GM12878 (cell line): ENCODE results near the gene FAM107A. TPM values are rescaled to one million over a fixed set of nuclear protein-coding genes. Genes with fewer than 3 reads are reported as not detected.

ENCODE experiments used
- BCLAF1 ChIP-seq: fragments of 450-650 bp; IDR thresholded peaks from 2 replicates; pipeline ENCODE4 v1.6.1; 2017; ENCODE audit warnings: antibody characterized with exemption, mild to moderate bottlenecking, moderate library complexity
- BHLHE40 ChIP-seq, 2 experiments: fragments of 450-650 bp in 1 of 2; IDR thresholded peaks; 2 replicates each; pipeline ENCODE4 v1.6.1; 2011 to 2017; ENCODE audit warnings: low read depth in 2 of 2, borderline replicate concordance in 1 of 2, improper control_type of control experiment in 1 of 2, low read length in 1 of 2, mild to moderate bottlenecking in 1 of 2
- FOXK2 ChIP-seq: fragments of 450-650 bp; IDR thresholded peaks from 2 replicates; pipeline ENCODE4 v1.6.1; 2017; ENCODE audit warnings: mild to moderate bottlenecking, moderate library complexity
- IRF5 ChIP-seq: fragments of 450-650 bp; IDR thresholded peaks from 2 replicates; pipeline ENCODE4 v1.6.1; 2017; ENCODE audit warnings: borderline replicate concordance
- KDM1A ChIP-seq: fragments of 200-600 bp; sonication (generic); IDR thresholded peaks from 2 replicates; pipeline ENCODE4 v1.6.1; 2016; ENCODE audit warnings: borderline replicate concordance
- PKNOX1 ChIP-seq: fragments of 450-650 bp; IDR thresholded peaks from 2 replicates; pipeline ENCODE4 v1.6.1; 2016; ENCODE audit warnings: mild to moderate bottlenecking
- ZBTB4 ChIP-seq: fragments of 450-650 bp; formaldehyde crosslinking; IDR thresholded peaks from 2 replicates; pipeline ENCODE4 v1.4.0; 2022; ENCODE audit warnings: mild to moderate bottlenecking, moderate library complexity
- polyA plus RNA-seq, 11 experiments: library from polyadenylated mRNA; depleted of rRNA in 4 of 11; unstranded in 6 of 11; stranded (reverse) in 5 of 11; fragments of >200 nt; fragmentation: Nextera tagmentation in 4 of 11; fragmentation: Illumina TruSeq in 1 of 11; extraction: Ambion mirVana in 4 of 11; extraction: Trizol in 1 of 11; gene quantifications; 1 replicate in 1 of 11; 2 replicates in 10 of 11; pipeline versions ENCODE4 v1.2.1 to v1.2.3, GENCODE V29; 2011 to 2016; ENCODE audit warnings: inconsistent platforms in 2 of 11, missing spikeins in 2 of 11, low read depth in 1 of 11
- total RNA-seq, 4 experiments: library from RNA; depleted of rRNA in 3 of 4; stranded (reverse); fragments of >200 nt in 3 of 4; fragmentation: Illumina TruSeq in 1 of 4; extraction: Trizol in 1 of 4; gene quantifications; 2 replicates each; pipeline versions ENCODE4 v1.2.1 to v1.2.3, GENCODE V29; 2013 to 2021

Gene FAM107A
- total and polyA plus RNA-seq, 10 of the 15 experiments (the other 5 are each of a cell fraction or from before 2014, with no cell fraction given): not detected

GRCh38 chr3:58621086-58621830, 44.1 kb upstream of the FAM107A start (continued):
- no peak for TF ChIP-seq ZBTB4 (CRISPR knock-in tag)
- no peak for TF ChIP-seq BCLAF1
- TF ChIP-seq KDM1A: no peak
- TF ChIP-seq IRF5: no peak
- no peak for TF ChIP-seq PKNOX1
- no peak for TF ChIP-seq BHLHE40 (IDR thresholded peaks at IDR 0.05; ENCODE audit: borderline replicate concordance in 1 of 2, low read depth in 2 of 2, low read length in 1 of 2)
- no peak for TF ChIP-seq FOXK2
